ENCODE measurements around the gene GPR17. TPM values are rescaled to one million over a fixed set of nuclear protein-coding genes. Genes with fewer than 3 reads are reported as not detected.

GPR17 gene
- total RNA-seq, 2 experiments from 2014 or later: 0.22 TPM; not detected in 1

DNA sequence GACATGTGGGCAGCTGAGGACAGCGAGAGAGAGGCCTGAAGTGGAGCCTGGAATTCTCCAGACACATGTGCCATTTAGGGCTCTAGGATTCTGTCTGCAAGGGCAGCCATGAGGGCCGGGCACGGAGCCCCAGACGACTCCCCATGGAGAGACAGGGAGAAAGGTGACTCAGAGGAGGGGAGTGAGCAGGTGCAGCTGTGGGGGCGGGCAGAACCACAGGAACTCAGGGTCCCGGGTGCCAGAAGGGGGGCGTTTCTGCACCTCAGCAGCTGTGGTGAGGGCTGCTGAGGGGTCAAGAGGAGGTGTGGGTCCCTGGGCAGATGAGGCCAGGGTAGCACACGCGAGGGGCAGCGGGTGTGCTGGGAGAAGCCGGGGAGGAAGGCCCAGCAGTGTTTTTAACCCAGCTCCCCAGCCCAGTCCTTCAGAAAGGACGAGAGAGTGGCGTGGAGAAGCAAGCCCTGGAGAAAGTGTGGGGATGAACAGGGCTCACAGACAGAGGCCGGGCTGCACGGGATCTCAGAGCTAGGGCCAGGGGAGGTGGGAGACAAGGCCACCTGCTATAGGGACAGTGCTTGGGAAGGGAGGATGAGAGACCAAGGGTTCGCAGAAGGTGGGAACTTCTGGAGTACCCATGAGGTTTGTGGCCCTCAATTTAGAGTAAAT, 7.6 kb downstream of the GPR17 start:
- no peak overlapping the region for H3K27ac ChIP-seq (ENCODE audit: low read depth, low read length, poor library complexity, severe bottlenecking)
- no peaks in the 10 kb centered on the region for H3K9me3 ChIP-seq (ENCODE audit: low read length)
- no peak overlapping the region for H2AFZ ChIP-seq (ENCODE audit: low read length)
- no TSS peak for BruUV-seq (replicated peaks)
- intact Hi-C loops (cut with micrococcal nuclease; ENCODE audit: unreplicated experiment): no loop called here
- no peaks in the 10 kb centered on the region for H3K79me2 ChIP-seq (ENCODE audit: insufficient read depth, low read depth, low read length)
- no peak overlapping the region for H3K4me2 ChIP-seq (ENCODE audit: low read length)
- H3K4me1 ChIP-seq (ENCODE audit: insufficient read depth, low read length, poor library complexity, severe bottlenecking): no peaks in the 10 kb centered on the region
- H4K20me1 ChIP-seq (ENCODE audit: insufficient read depth, low read length): no peaks in the 10 kb centered on the region
- H3K4me3 ChIP-seq (ENCODE audit: low read depth, low read length, poor library complexity, severe bottlenecking): no peak overlapping the region
- no peak for DNase-seq (ENCODE audit: low spot score)
- no peaks in the 10 kb centered on the region for H3K36me3 ChIP-seq (ENCODE audit: insufficient read depth, low read length)
- TF ChIP-seq CTCF (conservative IDR thresholded peaks at IDR 0.05; ENCODE audit: low read length): no peak
- TF ChIP-seq EZH2phosphoT487 (IDR thresholded peaks at IDR 0.05; ENCODE audit: borderline replicate concordance, low read depth, low read length): no peak
- H3K9me2 ChIP-seq (ENCODE audit: insufficient read depth, low read length): no peaks in the 10 kb centered on the region
- CTCF ChIA-PET (ENCODE audit: unreplicated experiment): no interaction called here
- POLR2A ChIA-PET: interaction anchor here (0.7 to 1.7 kb wide), 2 partner anchors 14 to 23 kb away, joined by 3 to 4 read pairs; no protein-coding TSS in a partner anchor

DNA sequence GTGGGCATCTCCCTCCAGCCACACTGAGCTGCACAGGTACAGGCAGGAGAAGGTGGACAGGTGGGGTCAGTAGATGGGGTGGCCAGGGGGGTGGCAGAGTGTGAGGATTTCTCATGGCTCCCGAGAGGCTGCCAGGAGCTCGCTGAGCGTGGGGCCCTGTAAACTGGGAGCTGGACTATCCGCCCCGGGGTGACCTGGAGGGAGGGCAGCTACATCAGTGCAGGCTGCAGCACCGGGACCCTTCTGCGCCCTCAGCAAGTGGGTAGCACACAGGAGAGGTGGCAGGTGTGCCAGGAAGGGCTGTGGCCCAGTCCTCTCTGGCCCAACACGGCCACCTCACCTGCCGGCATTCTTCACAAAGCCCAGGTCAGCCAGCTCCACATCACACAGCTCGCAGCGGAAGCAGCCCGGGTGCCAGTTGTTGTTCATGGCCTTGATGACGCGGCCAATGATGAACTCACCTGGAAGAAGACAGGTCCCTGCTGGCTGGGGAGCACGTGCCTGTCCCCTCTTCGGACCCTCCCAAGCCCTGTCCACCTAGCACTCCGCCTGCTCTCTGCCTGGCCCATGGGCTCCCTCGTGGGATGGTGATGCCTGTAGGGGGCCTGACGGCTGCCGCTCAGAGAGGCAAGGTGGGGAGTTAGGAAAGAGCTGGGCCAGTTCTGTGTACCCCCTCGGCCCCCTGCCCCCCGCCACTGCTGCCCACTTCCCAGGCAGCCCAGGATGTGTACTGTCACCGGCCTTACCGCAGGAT, 8.3 kb downstream of the GPR17 start:
- CTCF ChIA-PET (ENCODE audit: unreplicated experiment): no interaction called here
- Histone ChIP-seq H3K36me3 (ENCODE audit: insufficient read depth, low read length) (no peaks in the 10 kb centered on the region), H3K4me1 (ENCODE audit: insufficient read depth, low read length, poor library complexity, severe bottlenecking) (no peaks in the 10 kb centered on the region), H3K4me2 (ENCODE audit: low read length) (no peak overlapping the region), H3K27ac (ENCODE audit: low read depth, low read length, poor library complexity, severe bottlenecking) (no peak overlapping the region), H4K20me1 (ENCODE audit: insufficient read depth, low read length) (no peaks in the 10 kb centered on the region), H3K79me2 (ENCODE audit: insufficient read depth, low read depth, low read length) (no peaks in the 10 kb centered on the region), H3K4me3 (ENCODE audit: low read depth, low read length, poor library complexity, severe bottlenecking) (no peak overlapping the region), H3K9me3 (ENCODE audit: low read length) (no peaks in the 10 kb centered on the region), H3K9me2 (ENCODE audit: insufficient read depth, low read length) (no peaks in the 10 kb centered on the region), H2AFZ (ENCODE audit: low read length) (no peak overlapping the region)
- intact Hi-C loops (cut with micrococcal nuclease; ENCODE audit: unreplicated experiment): no loop called here
- TF ChIP-seq CTCF (conservative IDR thresholded peaks at IDR 0.05; ENCODE audit: low read length) (no peak), EZH2phosphoT487 (IDR thresholded peaks at IDR 0.05; ENCODE audit: borderline replicate concordance, low read depth, low read length) (no peak)
- BruUV-seq (replicated peaks): no TSS peak
- POLR2A ChIA-PET: no interaction called here
- no peak for DNase-seq (ENCODE audit: low spot score)

- no peak overlapping the region for H3K27ac ChIP-seq (ENCODE audit: low read depth, low read length, poor library complexity, severe bottlenecking)
- CTCF ChIA-PET (ENCODE audit: unreplicated experiment): no interaction called here
- H2AFZ ChIP-seq (ENCODE audit: low read length): no peak overlapping the region
- TF ChIP-seq CTCF (conservative IDR thresholded peaks at IDR 0.05; ENCODE audit: low read length) (no peak), EZH2phosphoT487 (IDR thresholded peaks at IDR 0.05; ENCODE audit: borderline replicate concordance, low read depth, low read length) (no peak)
- no peaks in the 10 kb centered on the region; the same call in 1 of the 2 replicates for H3K9me3 ChIP-seq (ENCODE audit: low read length)
- H3K9me2 ChIP-seq (ENCODE audit: insufficient read depth, low read length): no peaks in the 10 kb centered on the region
- no peak overlapping the region for H3K4me3 ChIP-seq (ENCODE audit: low read depth, low read length, poor library complexity, severe bottlenecking)
- no peaks in the 10 kb centered on the region for H4K20me1 ChIP-seq (ENCODE audit: insufficient read depth, low read length)
- POLR2A ChIA-PET: no interaction called here
- no peak for DNase-seq (ENCODE audit: low spot score)
- H3K79me2 ChIP-seq (ENCODE audit: insufficient read depth, low read depth, low read length): no peaks in the 10 kb centered on the region
- H3K4me2 ChIP-seq (ENCODE audit: low read length): no peak overlapping the region
- BruUV-seq (replicated peaks): no TSS peak
- intact Hi-C loops (cut with micrococcal nuclease; ENCODE audit: unreplicated experiment): no loop called here
- H3K36me3 ChIP-seq (ENCODE audit: insufficient read depth, low read length): no peaks in the 10 kb centered on the region
- no peaks in the 10 kb centered on the region for H3K4me1 ChIP-seq (ENCODE audit: insufficient read depth, low read length, poor library complexity, severe bottlenecking)
Measured at GRCh38 chr2:127654838-127655175, 8.9 kb downstream of the GPR17 start.

Measured in OCI-LY7 (cell line).